ENCODE results near the gene IDE. TPM values are rescaled to one million over a fixed set of nuclear protein-coding genes. Genes with fewer than 3 reads are reported as not detected.
"Not testable (repeated sequence)": the region's sequence is repeated elsewhere in the genome, so short reads cannot be mapped to it uniquely, and the experiment has no call there.

The IDE gene
- total RNA-seq, 2 donors from 2014 or later = 41.4 to 52.8 TPM

GRCh38 chr10:92450896-92451295 is 123.0 kb downstream of the IDE start:
- Mint-ChIP-seq H3K27me3 (no peaks in the 10 kb centered on the region), H3K27ac (no peak overlapping the region)
- no peak for ATAC-seq

GRCh38 chr10:92440578-92440977 is 133.3 kb downstream of the IDE start:
- H3K4me3 Mint-ChIP-seq = no peak overlapping the region
- ATAC-seq = no peak
- DNase-seq (ENCODE audit: low spot score) = no peak
- no peaks in the 10 kb centered on the region for H3K27me3 Mint-ChIP-seq
- H3K4me1 Mint-ChIP-seq (ENCODE audit: low read depth in 2 of 2) = no peaks in the 10 kb centered on the region
- no peaks in the 10 kb centered on the region for H3K36me3 Mint-ChIP-seq
- H3K9me3 Mint-ChIP-seq = no peaks in the 10 kb centered on the region
- no peak overlapping the region for H3K27ac Mint-ChIP-seq

More at GRCh38 chr10:92450896-92451295, 123.0 kb downstream of the IDE start:
- DNase-seq (ENCODE audit: low spot score) = no peak
- H3K9me3 Mint-ChIP-seq = no peaks in the 10 kb centered on the region
- no peak overlapping the region for H3K4me3 Mint-ChIP-seq
- peaks cover 8% of the 10 kb centered on the region for H3K36me3 Mint-ChIP-seq
- peaks cover 0 to 3% of the 10 kb centered on the region in 2 donors for H3K4me1 Mint-ChIP-seq (ENCODE audit: low read depth in 2 of 2)

- no peak overlapping the region for H3K27ac Mint-ChIP-seq
- H3K36me3 Mint-ChIP-seq = no peaks in the 10 kb centered on the region
- ATAC-seq = no peak
- no peak for DNase-seq (ENCODE audit: low spot score)
- no peaks in the 10 kb centered on the region for H3K4me1 Mint-ChIP-seq (ENCODE audit: low read depth in 2 of 2)
- no peak overlapping the region for H3K4me3 Mint-ChIP-seq
- no peaks in the 10 kb centered on the region for H3K27me3 Mint-ChIP-seq
- H3K9me3 Mint-ChIP-seq = no peaks in the 10 kb centered on the region
These were observed 135.7 kb downstream of the IDE start for GRCh38 chr10:92438220-92438619.

DNA sequence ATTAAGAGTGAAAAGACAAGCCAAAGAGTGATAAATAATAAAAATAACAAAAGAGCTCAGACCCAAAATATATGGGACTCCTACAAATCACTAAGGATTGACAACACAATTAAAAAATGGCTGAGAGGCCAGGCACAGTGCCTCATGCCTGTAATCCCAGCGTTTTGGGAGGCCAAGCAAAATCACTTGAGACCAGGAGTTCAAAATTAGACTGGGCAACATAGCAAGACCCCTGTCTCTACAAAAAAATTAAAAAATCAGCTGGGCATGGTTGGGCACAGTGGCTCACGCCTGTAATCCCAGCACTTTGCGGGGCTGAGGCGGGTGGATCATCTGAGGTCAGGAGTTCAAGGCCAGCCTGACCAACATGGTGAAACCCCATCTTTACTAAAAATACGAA is 137.3 kb downstream of the IDE start:
- no peaks in the 10 kb centered on the region for H3K4me1 Mint-ChIP-seq (ENCODE audit: low read depth in 2 of 2)
- DNase-seq (ENCODE audit: low spot score) (no peak), ATAC-seq (no peak)
- no peak overlapping the region for H3K27ac Mint-ChIP-seq
- H3K4me3 Mint-ChIP-seq = no peak overlapping the region
- H3K27me3 Mint-ChIP-seq = no peaks in the 10 kb centered on the region
- no peaks in the 10 kb centered on the region for H3K36me3 Mint-ChIP-seq
- no peaks in the 10 kb centered on the region for H3K9me3 Mint-ChIP-seq

GRCh38 chr10:92436065-92436464 is 137.8 kb downstream of the IDE start:
- DNase-seq (ENCODE audit: low spot score); H3K9me3 Mint-ChIP-seq; H3K4me3 Mint-ChIP-seq; ATAC-seq; H3K27ac Mint-ChIP-seq; H3K27me3 Mint-ChIP-seq; H3K36me3 Mint-ChIP-seq; H3K4me1 Mint-ChIP-seq (ENCODE audit: low read depth in 2 of 2): not testable (repeated sequence)

GRCh38 chr10:92434385-92434784 is 139.5 kb downstream of the IDE start:
- ATAC-seq = no peak
- no peaks in the 10 kb centered on the region for H3K36me3 Mint-ChIP-seq
- H3K9me3 Mint-ChIP-seq = no peaks in the 10 kb centered on the region
- no peak overlapping the region for H3K27ac Mint-ChIP-seq
- H3K4me3 Mint-ChIP-seq = no peak overlapping the region
- peaks cover 0 to 3% of the 10 kb centered on the region in 2 donors for H3K27me3 Mint-ChIP-seq
- H3K4me1 Mint-ChIP-seq (ENCODE audit: low read depth in 2 of 2) = no peaks in the 10 kb centered on the region
- DNase-seq (ENCODE audit: low spot score) = no peak

GRCh38 chr10:92432596-92432995 is 141.3 kb downstream of the IDE start:
- no peaks in the 10 kb centered on the region for H3K4me1 Mint-ChIP-seq (ENCODE audit: low read depth in 2 of 2)
- peaks cover 0 to 3% of the 10 kb centered on the region in 2 donors for H3K27me3 Mint-ChIP-seq
- H3K27ac Mint-ChIP-seq = no peak overlapping the region

GRCh38 chr10:92430103-92430502 is 143.8 kb downstream of the IDE start:
- no peak overlapping the region for H3K4me3 Mint-ChIP-seq
- no peaks in the 10 kb centered on the region for H3K4me1 Mint-ChIP-seq (ENCODE audit: low read depth in 2 of 2)
- H3K27me3 Mint-ChIP-seq = peaks cover 0 to 3% of the 10 kb centered on the region in 2 donors
- ATAC-seq = no peak
- DNase-seq (ENCODE audit: low spot score) = no peak
- H3K9me3 Mint-ChIP-seq = no peaks in the 10 kb centered on the region
- no peaks in the 10 kb centered on the region for H3K36me3 Mint-ChIP-seq
- no peak overlapping the region for H3K27ac Mint-ChIP-seq

More at GRCh38 chr10:92432596-92432995, 141.3 kb downstream of the IDE start:
- H3K4me3 Mint-ChIP-seq = no peak overlapping the region
- ATAC-seq (no peak), DNase-seq (ENCODE audit: low spot score) (no peak)
- no peaks in the 10 kb centered on the region for H3K36me3 Mint-ChIP-seq
- H3K9me3 Mint-ChIP-seq = no peaks in the 10 kb centered on the region

DNA sequence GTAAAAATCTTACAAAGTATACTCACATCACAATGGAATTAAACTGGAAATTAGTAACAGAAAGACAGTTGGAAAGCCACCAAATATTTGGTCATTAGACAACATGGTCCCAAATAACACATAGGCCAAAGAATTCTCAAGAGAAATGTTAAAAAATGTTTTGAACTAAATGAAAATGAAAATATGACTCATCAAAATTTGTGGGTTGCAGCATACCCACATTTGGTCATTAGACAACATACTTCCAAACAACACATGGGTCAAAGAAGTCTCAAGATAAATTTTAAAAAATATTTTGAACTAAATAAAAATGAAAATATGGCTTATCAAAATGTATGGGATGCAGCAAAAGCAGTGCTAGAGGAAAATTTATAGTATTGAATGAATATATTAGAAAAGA is 152.3 kb downstream of the IDE start:
- Mint-ChIP-seq H3K36me3 (peaks cover 4% of the 10 kb centered on the region), H3K4me3 (no peak overlapping the region), H3K27ac (no peak overlapping the region), H3K9me3 (no peaks in the 10 kb centered on the region), H3K27me3 (peaks cover 23 to 34% of the 10 kb centered on the region in 2 donors), H3K4me1 (ENCODE audit: low read depth in 2 of 2) (peaks cover 6 to 11% of the 10 kb centered on the region in 2 donors)
- no peak for ATAC-seq
- no peak for DNase-seq (ENCODE audit: low spot score)

DNA sequence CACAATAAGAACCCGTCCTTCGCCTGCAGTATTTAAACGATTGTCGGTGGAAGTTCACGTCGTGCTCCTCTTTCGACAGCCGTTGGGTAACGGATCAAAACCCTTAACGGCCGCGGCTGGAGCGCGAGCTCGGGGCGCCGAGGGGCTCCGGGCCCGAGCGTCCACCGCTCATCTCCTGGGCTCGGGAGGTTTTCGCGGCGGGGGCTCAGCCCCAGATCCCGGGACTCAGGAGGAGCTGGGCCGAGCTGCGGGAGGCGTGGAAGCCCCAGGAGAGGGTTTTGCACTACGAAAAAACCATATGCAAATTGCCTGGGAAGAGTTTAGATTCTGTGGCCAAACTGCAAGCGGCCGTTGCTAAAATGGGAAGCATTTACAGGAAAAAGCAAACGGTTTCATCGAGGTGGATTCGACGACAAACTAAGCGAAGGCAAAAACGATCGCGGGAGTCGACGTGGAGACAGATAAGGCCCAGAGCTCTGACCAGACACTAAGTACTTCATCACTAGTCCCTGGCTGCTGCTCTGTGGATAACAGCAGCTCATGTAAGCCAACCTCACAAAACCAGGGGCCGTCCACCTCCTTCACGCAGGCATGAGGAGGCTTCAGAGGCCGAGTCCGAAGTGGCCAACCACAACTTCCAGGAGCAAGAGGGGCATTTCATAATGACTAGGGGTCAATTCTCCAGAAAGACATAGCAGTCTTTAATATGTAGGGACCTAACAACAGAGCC is 153.2 kb downstream of the IDE start:
- Mint-ChIP-seq H3K4me3 (peak overlapping the region; percentile 60), H3K9me3 (no peaks in the 10 kb centered on the region), H3K36me3 (peaks cover 4% of the 10 kb centered on the region), H3K27ac (no peak overlapping the region), H3K27me3 (peaks cover 30 to 37% of the 10 kb centered on the region in 2 donors), H3K4me1 (ENCODE audit: low read depth in 2 of 2) (peaks cover 6 to 11% of the 10 kb centered on the region in 2 donors)
- ATAC-seq = peak; percentile 40 to 43
- DNase-seq (ENCODE audit: low spot score) = no peak

- Mint-ChIP-seq H3K27ac (no peak overlapping the region), H3K4me1 (ENCODE audit: low read depth in 2 of 2) (peaks cover 6 to 11% of the 10 kb centered on the region in 2 donors), H3K36me3 (peaks cover 4% of the 10 kb centered on the region), H3K4me3 (peak overlapping the region; percentile 60), H3K9me3 (no peaks in the 10 kb centered on the region), H3K27me3 (peaks cover 30 to 37% of the 10 kb centered on the region in 2 donors)
- peak in 1 of 2 donors; percentile 24 for ATAC-seq
- no peak for DNase-seq (ENCODE audit: low spot score)
These were observed 153.9 kb downstream of the IDE start for GRCh38 chr10:92419740-92420545.

DNA sequence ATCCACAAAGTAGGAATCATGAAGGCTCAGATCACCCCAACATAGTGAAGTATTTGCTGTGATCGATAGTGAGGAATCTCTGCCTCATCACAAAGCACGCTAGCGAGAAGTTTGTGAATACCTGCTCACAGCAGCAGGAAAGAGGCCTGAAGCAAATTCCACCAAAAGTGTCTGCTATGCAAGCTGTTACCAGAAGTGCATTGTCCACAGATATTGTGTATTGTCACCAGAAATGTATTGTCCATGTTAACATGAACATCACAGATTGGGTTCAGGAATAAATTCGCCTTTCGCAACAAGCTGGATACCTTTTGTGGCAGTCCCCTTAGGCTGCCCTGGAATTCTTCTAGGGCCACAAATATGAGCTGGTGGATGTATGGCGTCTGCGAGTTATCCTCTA is 155.0 kb downstream of the IDE start:
- Mint-ChIP-seq H3K4me3 (no peak overlapping the region), H3K27ac (no peak overlapping the region), H3K9me3 (no peaks in the 10 kb centered on the region), H3K36me3 (peaks cover 4% of the 10 kb centered on the region), H3K27me3 (peaks cover 30 to 37% of the 10 kb centered on the region in 2 donors), H3K4me1 (ENCODE audit: low read depth in 2 of 2) (peaks cover 6 to 11% of the 10 kb centered on the region in 2 donors)
- DNase-seq (ENCODE audit: low spot score) = no peak
- no peak for ATAC-seq

- DNase-seq (ENCODE audit: low spot score) (no peak), ATAC-seq (no peak)
- Mint-ChIP-seq H3K4me3 (no peak overlapping the region), H3K9me3 (no peaks in the 10 kb centered on the region), H3K36me3 (peaks cover 4% of the 10 kb centered on the region), H3K27me3 (peaks cover 30 to 34% of the 10 kb centered on the region in 2 donors), H3K27ac (no peak overlapping the region), H3K4me1 (ENCODE audit: low read depth in 2 of 2) (peaks cover 6 to 11% of the 10 kb centered on the region in 2 donors)
These were observed 155.7 kb downstream of the IDE start for GRCh38 chr10:92418221-92418620.

GRCh38 chr10:92413519-92413918 is 160.4 kb downstream of the IDE start:
- ATAC-seq = no peak
- Mint-ChIP-seq H3K27ac (no peak overlapping the region), H3K9me3 (no peaks in the 10 kb centered on the region), H3K27me3 (peaks cover 16 to 21% of the 10 kb centered on the region in 2 donors), H3K4me3 (no peak overlapping the region), H3K4me1 (ENCODE audit: low read depth in 2 of 2) (peaks cover 0 to 5% of the 10 kb centered on the region in 2 donors), H3K36me3 (no peaks in the 10 kb centered on the region)
- no peak for DNase-seq (ENCODE audit: low spot score)

All from natural killer cell treated with Interleukin-12 subunit alpha and Interleukin-12 subunit beta and Interleukin-15 and Interleukin-18, amount 100 ng/mL, for 72 hours (primary cell).